IMR-90 (cell line): ENCODE measurements around the gene GPR157. TPM values are rescaled to one million over a fixed set of nuclear protein-coding genes. Genes with fewer than 3 reads are reported as not detected.

Experiments used
- ATAC-seq: fragments of 200-7000 bp; cut with Tn5 transposase; 2 replicates; pipeline ENCODE4 v1.9.1; 2020; ENCODE audit warnings: low read depth, mild to moderate bottlenecking, moderate library complexity
- Bru-seq: library from RNA; stranded (reverse); fragments of 400-500 nt; gene quantifications from one replicate; lab custom pipeline; 2021; lab: Mats Ljungman, UMichigan
- BruChase-seq, 2 experiments: library from RNA; stranded (reverse); fragments of 400-500 nt; gene quantifications; one replicate each; lab custom pipeline; 2021; lab: Mats Ljungman, UMichigan
- BruUV-seq: library from RNA; stranded (reverse); fragments of 400-500 nt; replicated peaks from 2 replicates; lab custom pipeline; 2021; lab: Mats Ljungman, UMichigan
- CTCF ChIA-PET: fragments of 300-600 bp; formaldehyde crosslinking; extraction: SDS; loops from one replicate; lab custom pipeline; 2021; ENCODE audit warnings: antibody characterized with exemption; lab: Yijun Ruan, JAX
- POLR2A ChIA-PET: fragments of 300-600 bp; sonication (Branson Sonifier 250); formaldehyde crosslinking; loops from one replicate; lab custom pipeline; 2022; ENCODE audit warnings: antibody characterized with exemption; ENCODE audit not compliant: unreplicated experiment; lab: Charles Lee
- DNase-seq: peaks from one replicate; pipeline ENCODE4 v3.0.0; 2013
- H2AFZ ChIP-seq: replicated peaks from 2 replicates; pipeline ENCODE3; 2013; ENCODE audit warnings: low read length, mild to moderate bottlenecking; ENCODE audit not compliant: poor library complexity
- H2AK5ac ChIP-seq: 2 replicates; pipeline ENCODE4 v1.6.1; 2013; ENCODE audit warnings: low read depth, low read length, inconsistent platforms
- H2AK9ac ChIP-seq: replicated peaks from 2 replicates; pipeline ENCODE3; 2013; ENCODE audit warnings: mild to moderate bottlenecking, low read depth, low read length, moderate library complexity; ENCODE audit not compliant: poor library complexity
- H2BK120ac ChIP-seq: 2 replicates; pipeline ENCODE4 v1.6.1; 2013; ENCODE audit warnings: low read depth, low read length, inconsistent platforms
- H2BK15ac ChIP-seq: 3 replicates; pipeline ENCODE4 v1.6.1; 2013; ENCODE audit warnings: low read depth, low read length, inconsistent platforms
- H2BK20ac ChIP-seq: 2 replicates; pipeline ENCODE4 v1.6.1; 2013; ENCODE audit warnings: low read depth, mild to moderate bottlenecking, inconsistent platforms, low read length, moderate library complexity
- H2BK5ac ChIP-seq: 2 replicates; pipeline ENCODE4 v1.6.1; 2013; ENCODE audit warnings: mild to moderate bottlenecking, low read depth, low read length, inconsistent platforms; ENCODE audit not compliant: poor library complexity, severe bottlenecking
- H3K14ac ChIP-seq: replicated peaks from 2 replicates; pipeline ENCODE4 v1.6.1; 2013; ENCODE audit warnings: low read depth, low read length, inconsistent platforms
- H3K18ac ChIP-seq: 2 replicates; pipeline ENCODE4 v1.6.1; 2013; ENCODE audit warnings: low read depth, low read length, control low read depth
- H3K23ac ChIP-seq: 2 replicates; pipeline ENCODE4 v1.6.1; 2013; ENCODE audit warnings: low read depth, low read length, inconsistent platforms
- H3K27ac ChIP-seq: 2 replicates; pipeline ENCODE4 v1.5.1; 2013; ENCODE audit warnings: mild to moderate bottlenecking, control low read depth, low read length; ENCODE audit not compliant: insufficient read depth
- H3K27me3 ChIP-seq: 2 replicates; pipeline ENCODE4 v1.6.1; 2013; ENCODE audit warnings: low read length; ENCODE audit not compliant: control insufficient read depth, insufficient read depth
- H3K36me3 ChIP-seq: 2 replicates; pipeline ENCODE4 v1.6.1; 2013; ENCODE audit warnings: low read length, mixed read lengths; ENCODE audit not compliant: control insufficient read depth, insufficient read depth
- H3K4ac ChIP-seq: 2 replicates; pipeline ENCODE4 v1.6.1; 2013; ENCODE audit warnings: low read depth, low read length, inconsistent platforms
- H3K4me1 ChIP-seq: 2 replicates; pipeline ENCODE4 v1.6.1; 2013; ENCODE audit warnings: low read length, mixed read lengths; ENCODE audit not compliant: control insufficient read depth, insufficient read depth
- H3K4me2 ChIP-seq: 2 replicates; pipeline ENCODE4 v1.6.1; 2013; ENCODE audit warnings: low read depth, mild to moderate bottlenecking, control low read depth, low read length, moderate library complexity
- H3K4me3 ChIP-seq: 2 replicates; pipeline ENCODE4 v1.5.1; 2013; ENCODE audit warnings: low read depth, mild to moderate bottlenecking, control low read depth, low read length, moderate library complexity; ENCODE audit not compliant: insufficient read depth
- H3K56ac ChIP-seq: 2 replicates; pipeline ENCODE4 v1.6.1; 2013; ENCODE audit warnings: low read length, inconsistent platforms; ENCODE audit not compliant: insufficient read depth; ENCODE audit errors: extremely low read depth
- H3K79me1 ChIP-seq, 2 experiments: 2 replicates each; pipeline ENCODE4 v1.6.1; 2013; ENCODE audit warnings: low read length in 2 of 2, inconsistent platforms in 1 of 2, low read depth in 1 of 2
- H3K9ac ChIP-seq: 2 replicates; pipeline ENCODE4 v1.6.1; 2013; ENCODE audit warnings: low read depth, low read length, control low read depth
- H3K9me1 ChIP-seq: 2 replicates; pipeline ENCODE4 v1.6.1; 2013; ENCODE audit warnings: low read length, inconsistent platforms; ENCODE audit not compliant: insufficient read depth
- H3K9me3 ChIP-seq: 2 replicates; pipeline ENCODE4 v1.6.1; 2013; ENCODE audit warnings: low read length; ENCODE audit not compliant: control insufficient read depth, insufficient read depth
- H4K20me1 ChIP-seq: 2 replicates; pipeline ENCODE4 v1.6.1; 2013; ENCODE audit warnings: low read length, inconsistent platforms; ENCODE audit not compliant: insufficient read depth
- H4K5ac ChIP-seq: 2 replicates; pipeline ENCODE4 v1.6.1; 2013; ENCODE audit warnings: mild to moderate bottlenecking, low read depth, low read length, control low read depth
- H4K8ac ChIP-seq, 2 experiments: 2 replicates each; pipeline ENCODE4 v1.6.1; 2013; ENCODE audit warnings: low read depth in 2 of 2, low read length in 2 of 2, control low read depth in 1 of 2, inconsistent platforms in 1 of 2
- H4K91ac ChIP-seq: 2 replicates; pipeline ENCODE4 v1.6.1; 2013; ENCODE audit warnings: low read depth, low read length, inconsistent platforms; ENCODE audit not compliant: insufficient read depth
- MXI1 ChIP-seq: IDR thresholded peaks from 2 replicates; pipeline ENCODE4 v1.6.1; 2012; ENCODE audit warnings: low read depth, mild to moderate bottlenecking, low read length, moderate library complexity, borderline replicate concordance
- RCOR1 ChIP-seq: IDR thresholded peaks from 2 replicates; pipeline ENCODE4 v1.6.1; 2012; ENCODE audit warnings: mild to moderate bottlenecking, low read length, improper control_type of control experiment; ENCODE audit not compliant: insufficient replicate concordance
- WGBS, 2 experiments: methylation state at CpG; one replicate each; pipeline versions ENCODE4 v1.1.5 to v1.1.7; 2013; ENCODE audit warnings: missing lambda C conversion rate in 2 of 2; ENCODE audit not compliant: insufficient read length in 1 of 2; ENCODE audit errors: extremely low coverage in 2 of 2; 5-methylcytosine and 5-hydroxymethylcytosine counted together
- dilution Hi-C: fragments of 300-500 bp; cut with HindIII; formaldehyde crosslinking; loops from one replicate; pipeline ENCODE4 v1.14.3; 2018; ENCODE audit warnings: low sequenced_read_pairs; ENCODE audit not compliant: unreplicated experiment
- in situ Hi-C: fragments of 300-500 bp; cut with MboI; formaldehyde crosslinking; loops from 3 replicates; pipeline ENCODE4 v1.14.3; 2019; ENCODE audit warnings: low sequenced_read_pairs, inconsistent platforms, mixed read lengths
- intact Hi-C: fragments of 100-400 bp; cut with micrococcal nuclease; formaldehyde crosslinking; loops from 2 replicates; pipeline ENCODE4 v1.10.0; 2022
- long read RNA-seq: library from polyadenylated mRNA; unstranded; transcript quantifications from one replicate; pipeline ENCODE4 v2.0.0, GENCODE V29; 2021; ENCODE audit not compliant: unreplicated experiment
- polyA plus RNA-seq, 3 experiments: library from polyadenylated mRNA; depleted of rRNA; stranded (reverse); fragments of >200 nt; gene quantifications; 2 replicates each; pipeline ENCODE4 v1.2.3, GENCODE V29; 2012; ENCODE audit warnings: low replicate concordance in 1 of 3
- total RNA-seq: library from RNA; depleted of rRNA; stranded (reverse); fragments of >200 nt; gene quantifications from 2 replicates; pipeline ENCODE4 v1.2.3, GENCODE V29; 2012; rRNA removed
- TF ChIP-seq, protein P1 (sequence below): conservative IDR thresholded peaks from 2 replicates; pipeline ENCODE4 v1.5.1; 2012; ENCODE audit warnings: mild to moderate bottlenecking, low read depth, low read length, improper control_type of control experiment

GPR157 gene, protein sequence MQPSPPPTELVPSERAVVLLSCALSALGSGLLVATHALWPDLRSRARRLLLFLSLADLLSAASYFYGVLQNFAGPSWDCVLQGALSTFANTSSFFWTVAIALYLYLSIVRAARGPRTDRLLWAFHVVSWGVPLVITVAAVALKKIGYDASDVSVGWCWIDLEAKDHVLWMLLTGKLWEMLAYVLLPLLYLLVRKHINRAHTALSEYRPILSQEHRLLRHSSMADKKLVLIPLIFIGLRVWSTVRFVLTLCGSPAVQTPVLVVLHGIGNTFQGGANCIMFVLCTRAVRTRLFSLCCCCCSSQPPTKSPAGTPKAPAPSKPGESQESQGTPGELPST
- total RNA-seq (2.2 and 2.7 TPM in 2 replicates), polyA plus RNA-seq (2012; rRNA removed) (1.7 and 1.8 TPM in 2 replicates), Bru-seq, nascent RNA (percentile 48 among the genes with signal in this experiment), BruChase-seq, experiment 1, labeled RNA remaining after a 6-hour chase (percentile 58 among the genes with signal in this experiment), BruChase-seq, experiment 2, labeled RNA remaining after a 2-hour chase (percentile 52 among the genes with signal in this experiment)
- polyA plus RNA-seq (2012; cell fraction: cytosol; rRNA removed) = 1.4 TPM in 2 replicates
- 2.8 and 3.5 TPM in 2 replicates for polyA plus RNA-seq (2012; cell fraction: nucleus; rRNA removed; ENCODE audit: low replicate concordance)
- long read RNA-seq, partial matches to known transcripts = 0 of 1 reads
- long read RNA-seq, other reads (novel, unspliced or antisense) = 1 of 1 reads

DNA sequence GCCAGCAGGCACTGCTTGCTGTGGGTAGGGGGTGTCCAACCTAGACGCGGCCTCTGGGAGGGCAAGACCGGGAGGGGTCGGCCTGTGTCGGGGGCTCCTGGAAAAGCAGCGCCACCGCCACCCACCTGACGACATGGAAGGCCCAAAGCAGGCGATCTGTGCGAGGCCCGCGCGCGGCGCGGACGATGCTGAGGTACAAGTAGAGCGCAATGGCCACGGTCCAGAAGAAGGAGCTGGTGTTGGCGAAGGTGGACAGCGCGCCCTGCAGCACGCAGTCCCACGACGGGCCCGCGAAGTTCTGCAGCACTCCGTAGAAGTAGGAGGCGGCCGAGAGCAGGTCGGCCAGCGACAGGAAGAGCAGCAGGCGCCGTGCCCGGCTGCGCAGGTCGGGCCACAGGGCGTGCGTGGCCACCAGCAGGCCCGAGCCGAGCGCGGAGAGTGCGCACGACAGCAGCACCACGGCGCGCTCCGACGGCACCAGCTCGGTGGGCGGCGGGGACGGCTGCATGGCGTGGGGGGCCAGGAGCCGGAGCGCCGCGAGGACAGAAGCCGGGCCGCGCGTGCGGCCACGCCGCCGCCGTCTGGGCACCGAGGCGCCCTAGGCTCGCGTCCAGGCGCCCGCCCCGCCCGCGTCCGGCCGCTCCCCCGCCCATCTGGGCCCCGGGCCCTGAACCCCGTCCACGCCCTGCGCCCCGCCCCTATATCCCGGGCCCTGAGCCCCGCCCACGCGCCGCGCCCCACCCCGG lies at the start of gene GPR157:
Gene GPR157, minus strand, starts transcription at position 583 of the 746 bp plus-strand sequence. Its CDS starts 75 bp downstream, at position 508.
- in situ Hi-C loops = loop anchor here (10.0 to 25.0 kb wide), 2 partner anchors 64 to 359 kb away; partner anchors contain the start of gene SLC2A5
- dilution Hi-C loops = no loop called here
- intact Hi-C loops = loop anchor here (5.0 kb wide), 1 partner anchor 74 kb away; no protein-coding TSS in a partner anchor
- POLR2A ChIA-PET = no interaction called here
- CTCF ChIA-PET = no interaction called here
- Histone ChIP-seq H2AK9ac (peak within 1 kb of the TSS; percentile 80), H2AK5ac (peak within 1 kb of the TSS; percentile 62; the same call in 1 of the 2 replicates), H2BK5ac (peak within 1 kb of the TSS; percentile 32), H3K27ac (peak within 1 kb of the TSS; percentile 45; the same call in 1 of the 2 replicates), H4K8ac (peak within 1 kb of the TSS; percentile 62 to 81; a peak in 3 of 4 replicates), H3K56ac (no peak within 1 kb of the TSS), H3K18ac (peak within 1 kb of the TSS; percentile 55), H3K4ac (peak within 1 kb of the TSS; percentile 89), H2BK15ac (no peak within 1 kb of the TSS), H3K4me2 (peak within 1 kb of the TSS; percentile 86), H3K4me3 (peak within 1 kb of the TSS; percentile 85), H2BK20ac (no peak within 1 kb of the TSS; the same call in 1 of the 2 replicates), H2BK120ac (peak within 1 kb of the TSS; percentile 32; the same call in 1 of the 2 replicates), H4K20me1 (peaks cover 7% of the 10 kb centered on the region), H3K79me1 (peaks cover 5 to 13% of the 10 kb centered on the region in 2 experiments; a peak in 3 of 4 replicates), H3K36me3 (no peaks in the 10 kb centered on the region), H3K9me1 (peaks cover 4% of the 10 kb centered on the region; the same call in 1 of the 2 replicates), H3K14ac (0 out of 2 replicates have a peak within 1 kb of the TSS, but pooled peaks have one; percentile 60), H4K5ac (peak within 1 kb of the TSS; percentile 61), H3K23ac (peak within 1 kb of the TSS; percentile 60), H2AFZ (peak within 1 kb of the TSS; percentile 95), H3K4me1 (peaks cover 12% of the 10 kb centered on the region), H3K9me3 (no peaks in the 10 kb centered on the region), H4K91ac (peak within 1 kb of the TSS; percentile 61; the same call in 1 of the 2 replicates), H3K27me3 (no peaks in the 10 kb centered on the region), H3K9ac (peak within 1 kb of the TSS; percentile 65)
- DNase-seq (peak; percentile 61), ATAC-seq (peak; percentile 98)
- TF ChIP-seq MXI1 = peak; percentile 28; the same call in 1 of the 2 replicates
- TF ChIP-seq RCOR1 = no peak
- TF ChIP-seq, protein P1, sequence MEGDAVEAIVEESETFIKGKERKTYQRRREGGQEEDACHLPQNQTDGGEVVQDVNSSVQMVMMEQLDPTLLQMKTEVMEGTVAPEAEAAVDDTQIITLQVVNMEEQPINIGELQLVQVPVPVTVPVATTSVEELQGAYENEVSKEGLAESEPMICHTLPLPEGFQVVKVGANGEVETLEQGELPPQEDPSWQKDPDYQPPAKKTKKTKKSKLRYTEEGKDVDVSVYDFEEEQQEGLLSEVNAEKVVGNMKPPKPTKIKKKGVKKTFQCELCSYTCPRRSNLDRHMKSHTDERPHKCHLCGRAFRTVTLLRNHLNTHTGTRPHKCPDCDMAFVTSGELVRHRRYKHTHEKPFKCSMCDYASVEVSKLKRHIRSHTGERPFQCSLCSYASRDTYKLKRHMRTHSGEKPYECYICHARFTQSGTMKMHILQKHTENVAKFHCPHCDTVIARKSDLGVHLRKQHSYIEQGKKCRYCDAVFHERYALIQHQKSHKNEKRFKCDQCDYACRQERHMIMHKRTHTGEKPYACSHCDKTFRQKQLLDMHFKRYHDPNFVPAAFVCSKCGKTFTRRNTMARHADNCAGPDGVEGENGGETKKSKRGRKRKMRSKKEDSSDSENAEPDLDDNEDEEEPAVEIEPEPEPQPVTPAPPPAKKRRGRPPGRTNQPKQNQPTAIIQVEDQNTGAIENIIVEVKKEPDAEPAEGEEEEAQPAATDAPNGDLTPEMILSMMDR = peak; percentile 12; the same call in 1 of the 2 replicates
- WGBS, 2 experiments = 7% methylated on average over 38 of the region's 92 CpGs; no CpG with 5 or more reads in 1 of the 2 experiments
- BruUV-seq = no TSS peak
